SK-N-SH (cell line): ENCODE measurements around the gene TMPRSS11B.

Experiments used
- POLR2AphosphoS5 ChIP-seq: IDR thresholded peaks from 2 replicates; pipeline ENCODE4 v1.6.1; 2012; ENCODE audit warnings: low read depth, low read length
- RFX5 ChIP-seq: IDR thresholded peaks from 2 replicates; pipeline ENCODE4 v1.6.1; 2012; ENCODE audit warnings: mild to moderate bottlenecking, improper control_type of control experiment, low read length
- RXRA ChIP-seq: IDR thresholded peaks from 2 replicates; pipeline ENCODE4 v1.4.0; 2012; ENCODE audit warnings: low read depth, mild to moderate bottlenecking, borderline replicate concordance
- SMC3 ChIP-seq: IDR thresholded peaks from 2 replicates; pipeline ENCODE4 v1.6.1; 2012; ENCODE audit warnings: low read depth, low read length, improper control_type of control experiment
- TF ChIP-seq, protein P1 (sequence below): IDR thresholded peaks from 2 replicates; pipeline ENCODE4 v1.6.1; 2012; ENCODE audit warnings: mild to moderate bottlenecking, low read depth, low read length, moderate library complexity
- TF ChIP-seq, protein P2 (sequence below): fragments of 200-600 bp; sonication (generic); IDR thresholded peaks from 2 replicates; pipeline ENCODE4 v1.6.1; 2017; ENCODE audit warnings: antibody characterized with exemption, mild to moderate bottlenecking, moderate library complexity
- TF ChIP-seq, protein P3 (sequence below): fragments of 150-350 bp; IDR thresholded peaks from 2 replicates; pipeline ENCODE4 v1.6.1; 2017; ENCODE audit warnings: antibody characterized with exemption, low read length, low read depth, borderline replicate concordance
- TF ChIP-seq, protein P4 (sequence below): IDR thresholded peaks from 2 replicates; pipeline ENCODE4 v1.4.0; 2012; ENCODE audit warnings: low read depth, borderline replicate concordance

DNA sequence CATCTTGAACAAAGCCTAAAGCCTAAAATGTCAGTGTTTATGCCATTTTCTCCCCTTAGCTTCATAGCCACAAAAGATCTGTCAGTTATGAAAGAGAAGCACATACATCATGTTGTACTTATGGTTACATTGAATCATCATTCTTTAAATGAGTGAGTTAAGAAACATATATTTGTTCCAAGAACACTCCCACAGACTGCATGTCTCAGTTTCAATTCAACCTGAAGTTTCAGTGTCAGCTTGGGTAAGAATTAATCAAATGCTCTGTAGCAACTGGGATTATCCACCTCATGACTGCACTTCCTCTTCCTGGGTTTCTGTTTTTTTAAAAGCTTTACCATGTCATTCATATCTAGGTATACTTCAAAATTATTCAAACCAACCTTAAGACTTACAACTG lies 3.9 kb upstream of the TMPRSS11B start:
- TF ChIP-seq, protein P1, sequence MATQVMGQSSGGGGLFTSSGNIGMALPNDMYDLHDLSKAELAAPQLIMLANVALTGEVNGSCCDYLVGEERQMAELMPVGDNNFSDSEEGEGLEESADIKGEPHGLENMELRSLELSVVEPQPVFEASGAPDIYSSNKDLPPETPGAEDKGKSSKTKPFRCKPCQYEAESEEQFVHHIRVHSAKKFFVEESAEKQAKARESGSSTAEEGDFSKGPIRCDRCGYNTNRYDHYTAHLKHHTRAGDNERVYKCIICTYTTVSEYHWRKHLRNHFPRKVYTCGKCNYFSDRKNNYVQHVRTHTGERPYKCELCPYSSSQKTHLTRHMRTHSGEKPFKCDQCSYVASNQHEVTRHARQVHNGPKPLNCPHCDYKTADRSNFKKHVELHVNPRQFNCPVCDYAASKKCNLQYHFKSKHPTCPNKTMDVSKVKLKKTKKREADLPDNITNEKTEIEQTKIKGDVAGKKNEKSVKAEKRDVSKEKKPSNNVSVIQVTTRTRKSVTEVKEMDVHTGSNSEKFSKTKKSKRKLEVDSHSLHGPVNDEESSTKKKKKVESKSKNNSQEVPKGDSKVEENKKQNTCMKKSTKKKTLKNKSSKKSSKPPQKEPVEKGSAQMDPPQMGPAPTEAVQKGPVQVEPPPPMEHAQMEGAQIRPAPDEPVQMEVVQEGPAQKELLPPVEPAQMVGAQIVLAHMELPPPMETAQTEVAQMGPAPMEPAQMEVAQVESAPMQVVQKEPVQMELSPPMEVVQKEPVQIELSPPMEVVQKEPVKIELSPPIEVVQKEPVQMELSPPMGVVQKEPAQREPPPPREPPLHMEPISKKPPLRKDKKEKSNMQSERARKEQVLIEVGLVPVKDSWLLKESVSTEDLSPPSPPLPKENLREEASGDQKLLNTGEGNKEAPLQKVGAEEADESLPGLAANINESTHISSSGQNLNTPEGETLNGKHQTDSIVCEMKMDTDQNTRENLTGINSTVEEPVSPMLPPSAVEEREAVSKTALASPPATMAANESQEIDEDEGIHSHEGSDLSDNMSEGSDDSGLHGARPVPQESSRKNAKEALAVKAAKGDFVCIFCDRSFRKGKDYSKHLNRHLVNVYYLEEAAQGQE, result no peak
- TF ChIP-seq, protein P2, sequence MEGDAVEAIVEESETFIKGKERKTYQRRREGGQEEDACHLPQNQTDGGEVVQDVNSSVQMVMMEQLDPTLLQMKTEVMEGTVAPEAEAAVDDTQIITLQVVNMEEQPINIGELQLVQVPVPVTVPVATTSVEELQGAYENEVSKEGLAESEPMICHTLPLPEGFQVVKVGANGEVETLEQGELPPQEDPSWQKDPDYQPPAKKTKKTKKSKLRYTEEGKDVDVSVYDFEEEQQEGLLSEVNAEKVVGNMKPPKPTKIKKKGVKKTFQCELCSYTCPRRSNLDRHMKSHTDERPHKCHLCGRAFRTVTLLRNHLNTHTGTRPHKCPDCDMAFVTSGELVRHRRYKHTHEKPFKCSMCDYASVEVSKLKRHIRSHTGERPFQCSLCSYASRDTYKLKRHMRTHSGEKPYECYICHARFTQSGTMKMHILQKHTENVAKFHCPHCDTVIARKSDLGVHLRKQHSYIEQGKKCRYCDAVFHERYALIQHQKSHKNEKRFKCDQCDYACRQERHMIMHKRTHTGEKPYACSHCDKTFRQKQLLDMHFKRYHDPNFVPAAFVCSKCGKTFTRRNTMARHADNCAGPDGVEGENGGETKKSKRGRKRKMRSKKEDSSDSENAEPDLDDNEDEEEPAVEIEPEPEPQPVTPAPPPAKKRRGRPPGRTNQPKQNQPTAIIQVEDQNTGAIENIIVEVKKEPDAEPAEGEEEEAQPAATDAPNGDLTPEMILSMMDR, result no peak
- TF ChIP-seq, protein P3, sequence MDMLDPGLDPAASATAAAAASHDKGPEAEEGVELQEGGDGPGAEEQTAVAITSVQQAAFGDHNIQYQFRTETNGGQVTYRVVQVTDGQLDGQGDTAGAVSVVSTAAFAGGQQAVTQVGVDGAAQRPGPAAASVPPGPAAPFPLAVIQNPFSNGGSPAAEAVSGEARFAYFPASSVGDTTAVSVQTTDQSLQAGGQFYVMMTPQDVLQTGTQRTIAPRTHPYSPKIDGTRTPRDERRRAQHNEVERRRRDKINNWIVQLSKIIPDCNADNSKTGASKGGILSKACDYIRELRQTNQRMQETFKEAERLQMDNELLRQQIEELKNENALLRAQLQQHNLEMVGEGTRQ, result no peak
- TF ChIP-seq SMC3 (no peak), RXRA (no peak), POLR2AphosphoS5 (no peak), RFX5 (no peak)
- TF ChIP-seq, protein P4, sequence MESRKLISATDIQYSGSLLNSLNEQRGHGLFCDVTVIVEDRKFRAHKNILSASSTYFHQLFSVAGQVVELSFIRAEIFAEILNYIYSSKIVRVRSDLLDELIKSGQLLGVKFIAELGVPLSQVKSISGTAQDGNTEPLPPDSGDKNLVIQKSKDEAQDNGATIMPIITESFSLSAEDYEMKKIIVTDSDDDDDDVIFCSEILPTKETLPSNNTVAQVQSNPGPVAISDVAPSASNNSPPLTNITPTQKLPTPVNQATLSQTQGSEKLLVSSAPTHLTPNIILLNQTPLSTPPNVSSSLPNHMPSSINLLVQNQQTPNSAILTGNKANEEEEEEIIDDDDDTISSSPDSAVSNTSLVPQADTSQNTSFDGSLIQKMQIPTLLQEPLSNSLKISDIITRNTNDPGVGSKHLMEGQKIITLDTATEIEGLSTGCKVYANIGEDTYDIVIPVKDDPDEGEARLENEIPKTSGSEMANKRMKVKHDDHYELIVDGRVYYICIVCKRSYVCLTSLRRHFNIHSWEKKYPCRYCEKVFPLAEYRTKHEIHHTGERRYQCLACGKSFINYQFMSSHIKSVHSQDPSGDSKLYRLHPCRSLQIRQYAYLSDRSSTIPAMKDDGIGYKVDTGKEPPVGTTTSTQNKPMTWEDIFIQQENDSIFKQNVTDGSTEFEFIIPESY, result no peak
